HG03045 (cell line): ENCODE results near the gene RBSN.

ENCODE experiments used
- ATAC-seq: cut with Tn5 transposase; IDR thresholded peaks from one replicate; pipeline ENCODE4 v1.9.1; 2021; ENCODE audit warnings: mild to moderate bottlenecking, moderate library complexity; ENCODE audit not compliant: unreplicated experiment

RBSN gene

DNA sequence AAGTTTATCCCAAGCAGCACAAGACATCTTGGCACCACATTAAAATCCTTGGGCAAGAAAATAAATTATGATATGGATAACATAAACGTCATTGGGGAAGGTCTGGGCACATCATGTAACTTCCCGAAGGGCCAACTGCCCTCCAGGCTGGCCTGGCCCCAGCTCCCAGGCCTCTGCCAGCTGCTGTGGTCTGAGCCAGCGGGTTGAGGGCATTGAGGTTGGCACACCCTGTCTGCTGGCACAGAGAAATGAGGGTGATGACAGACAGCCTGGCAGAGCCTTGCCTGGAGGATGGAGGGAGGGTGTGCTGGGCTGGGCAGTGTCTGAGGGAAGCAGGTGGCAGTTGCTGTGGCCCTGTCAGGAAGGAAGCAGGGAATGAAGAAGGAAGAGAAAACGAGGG is 3.3 kb upstream of the RBSN start:
- ATAC-seq, result no peak

DNA sequence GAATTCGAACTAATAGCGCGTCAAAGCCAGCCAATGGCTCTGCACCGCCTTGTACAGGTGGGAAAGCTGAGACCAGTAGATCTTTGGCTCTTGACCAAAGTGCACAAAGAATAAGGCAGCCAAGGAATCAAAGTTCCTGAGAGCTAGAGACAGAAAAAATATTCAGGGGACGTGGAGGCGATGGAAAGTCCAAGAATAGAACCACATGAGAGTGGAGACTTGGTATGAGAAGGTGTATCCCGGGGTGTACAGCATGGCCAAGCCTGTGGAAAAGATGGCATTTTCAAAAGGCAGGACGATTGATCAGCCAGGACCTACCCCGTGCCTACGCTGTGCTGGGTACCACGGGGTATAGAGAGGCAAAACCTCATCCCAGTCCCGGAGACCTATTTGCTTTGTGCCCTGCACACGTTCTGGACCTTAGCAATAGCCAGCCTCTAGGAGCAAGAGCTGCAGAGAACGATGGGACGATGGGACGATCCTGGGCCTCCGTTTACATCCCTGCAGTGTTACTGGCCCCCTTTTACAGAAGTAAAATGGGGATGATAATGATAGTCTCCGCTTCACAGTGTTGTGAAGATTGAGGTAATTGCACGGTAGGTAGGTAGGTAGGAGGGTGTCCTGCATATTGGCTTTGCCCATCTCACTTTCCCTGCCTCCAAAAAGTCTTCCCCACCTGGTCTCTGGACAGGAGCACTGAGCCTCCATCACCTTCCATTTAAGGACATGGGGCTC is 583 bp upstream of the RBSN start:
- peak; percentile 15 for ATAC-seq

DNA sequence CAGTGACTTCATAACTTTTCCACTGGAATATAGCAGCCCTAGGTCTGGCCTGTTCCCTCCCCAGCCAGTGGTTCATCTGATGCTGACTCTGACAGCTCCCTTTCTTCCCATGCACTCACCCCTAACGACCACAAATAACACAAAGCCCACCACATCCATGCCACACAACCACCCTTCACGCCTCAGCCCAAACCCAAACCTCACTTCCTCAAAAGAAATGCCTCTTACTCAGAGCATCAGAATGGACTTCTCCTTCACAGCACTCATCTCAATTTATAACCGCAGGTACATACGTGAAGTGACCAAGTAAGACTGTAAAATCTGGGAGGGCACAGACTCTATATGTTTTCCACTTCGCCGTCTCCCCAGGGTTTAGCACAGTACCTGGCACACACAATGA is 1.1 kb downstream of the RBSN start:
- no peak for ATAC-seq

DNA sequence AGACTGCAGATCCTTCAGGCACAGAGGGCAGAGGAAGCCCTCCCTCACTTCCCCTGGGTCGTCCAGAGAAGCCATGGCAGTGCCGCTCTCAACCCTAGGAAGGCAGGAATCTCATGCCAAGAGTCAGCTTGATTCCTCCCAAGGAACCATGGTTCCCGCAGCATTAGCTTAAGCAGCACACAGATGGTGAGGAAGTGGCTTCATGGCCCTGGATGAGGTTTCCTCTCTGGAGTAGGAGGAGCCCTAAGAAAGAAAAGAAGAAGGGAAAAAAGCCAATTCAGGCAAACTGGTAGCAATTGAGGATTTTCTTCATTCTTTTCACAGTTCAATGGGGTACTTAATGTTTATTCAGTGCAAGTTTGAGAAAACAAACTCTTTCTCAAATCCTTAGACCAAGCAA is 2.9 kb downstream of the RBSN start:
- no peak for ATAC-seq

DNA sequence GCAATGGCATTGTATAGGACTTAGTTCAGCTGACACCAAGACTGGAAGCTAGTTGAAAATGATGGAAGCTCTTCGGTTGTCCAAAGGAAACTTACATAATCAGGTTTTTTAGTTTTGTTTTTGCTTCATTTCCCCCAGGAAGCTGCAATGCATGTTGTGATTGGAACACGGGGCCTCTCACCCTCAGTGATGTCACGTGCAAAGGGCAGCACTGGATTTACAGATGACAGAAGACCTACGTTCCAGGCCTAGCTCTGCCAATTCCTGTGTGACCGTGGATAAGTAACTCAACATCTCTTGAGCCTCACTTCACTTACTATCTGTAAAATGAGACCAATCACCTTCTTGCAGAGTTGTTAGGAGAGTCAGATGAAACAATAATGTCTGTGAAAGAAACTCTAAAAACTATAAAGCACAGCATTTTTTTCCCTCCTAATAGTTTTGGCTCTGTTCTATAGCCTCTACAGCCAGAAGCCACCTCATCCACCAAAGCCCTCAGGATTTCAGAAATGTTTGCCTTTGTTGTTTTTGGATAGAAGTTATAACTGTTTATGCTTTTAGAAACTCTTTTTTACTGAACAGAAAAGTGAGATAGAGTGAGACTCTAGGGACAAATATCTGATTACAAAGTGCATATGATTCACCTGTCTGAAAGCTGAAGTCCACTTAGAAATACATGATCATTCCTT is 4.6 kb downstream of the RBSN start:
- ATAC-seq, result no peak

DNA sequence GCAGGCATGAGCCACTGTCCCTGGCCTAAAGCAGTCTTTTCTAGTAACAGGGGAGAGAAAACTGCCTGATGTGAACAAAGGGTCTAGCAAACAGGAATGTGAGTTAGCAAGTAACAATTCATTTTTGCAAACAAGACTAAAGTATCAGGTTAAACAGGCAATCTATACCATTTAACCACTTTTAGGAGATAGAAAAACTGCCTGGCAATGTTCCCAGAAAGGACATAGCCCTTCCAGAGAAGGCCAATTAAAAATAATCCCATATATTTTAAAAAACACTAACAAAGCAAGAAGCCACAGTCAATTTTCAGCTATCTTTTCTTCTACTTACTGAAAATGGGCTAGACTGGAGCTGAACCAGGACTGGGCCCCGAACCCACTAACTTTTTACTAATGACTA is 6.3 kb downstream of the RBSN start:
- no peak for ATAC-seq

DNA sequence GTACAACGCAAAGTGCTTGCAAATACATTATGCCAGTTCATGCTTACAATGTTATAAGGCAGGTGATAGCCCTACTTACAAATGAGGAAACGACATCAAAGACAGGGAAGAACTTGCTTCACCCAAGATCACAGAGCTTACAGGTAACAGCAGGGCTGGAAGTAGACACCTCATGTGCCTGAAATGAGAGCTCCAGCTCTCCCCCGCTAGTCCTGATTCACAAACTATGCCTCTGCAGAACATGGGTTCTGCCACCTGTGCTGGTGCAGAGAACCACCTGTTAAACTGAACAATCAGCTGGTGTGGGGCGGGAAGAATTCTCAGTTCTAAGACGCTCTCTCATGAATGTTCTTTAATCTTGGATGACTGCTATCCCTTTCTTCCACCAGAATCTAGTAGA is 7.4 kb downstream of the RBSN start:
- no peak for ATAC-seq

DNA sequence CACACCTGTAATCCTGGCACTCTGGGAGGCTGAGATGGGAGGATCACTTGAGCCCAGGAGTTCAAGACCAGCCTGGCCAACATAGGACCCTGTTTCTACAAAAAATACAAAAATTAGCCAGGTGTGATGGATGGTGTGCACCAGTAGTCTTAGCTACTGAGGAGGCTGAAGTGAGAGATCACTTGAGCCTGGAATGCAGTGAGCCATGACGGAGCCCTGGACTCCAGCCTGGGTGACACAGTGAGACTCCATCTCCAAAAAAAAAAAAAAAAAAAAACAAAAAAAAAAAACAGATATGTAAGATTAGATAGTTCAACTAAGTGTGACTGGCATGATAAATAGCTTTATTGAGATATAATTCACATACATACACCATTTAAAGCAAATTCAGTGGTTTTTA is 9.7 kb downstream of the RBSN start:
- no peak for ATAC-seq

DNA sequence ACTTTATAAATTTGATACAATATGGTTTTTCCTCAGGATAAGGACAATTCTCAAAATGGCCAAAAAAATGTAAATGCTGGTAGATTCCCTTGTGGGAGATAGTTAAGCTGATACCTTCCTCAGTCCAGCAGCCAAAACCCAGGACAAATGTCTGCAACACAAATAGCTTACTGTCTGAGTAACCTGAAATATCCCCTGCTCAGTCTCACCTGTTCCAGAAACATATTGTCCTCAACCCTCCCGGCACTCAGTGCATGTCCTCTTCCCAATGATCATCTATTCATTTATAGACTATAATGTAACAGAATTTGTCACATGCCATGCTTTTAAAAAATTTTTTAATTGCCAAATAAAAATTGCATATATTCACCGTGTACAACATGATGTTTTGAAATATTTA is 12.2 kb downstream of the RBSN start:
- ATAC-seq, result no peak

DNA sequence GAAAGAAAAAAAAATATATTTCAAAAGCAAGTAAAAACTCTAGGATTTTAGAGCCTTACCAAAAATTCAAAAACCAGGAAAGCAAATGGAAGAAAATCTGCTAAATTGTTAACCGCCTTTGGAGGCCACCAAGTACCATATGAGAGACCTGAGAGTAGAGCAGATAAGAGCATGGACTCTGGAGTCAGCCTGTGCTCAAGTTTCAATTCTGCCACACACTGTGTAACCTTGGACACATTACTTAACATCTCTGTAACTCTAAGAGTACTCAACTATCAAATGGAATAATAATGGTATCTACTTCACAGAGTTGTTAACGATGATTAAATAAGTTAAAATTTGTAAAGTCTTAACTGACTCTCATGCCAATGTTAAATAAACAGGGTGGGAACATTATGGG is 12.7 kb downstream of the RBSN start:
- ATAC-seq, result no peak

DNA sequence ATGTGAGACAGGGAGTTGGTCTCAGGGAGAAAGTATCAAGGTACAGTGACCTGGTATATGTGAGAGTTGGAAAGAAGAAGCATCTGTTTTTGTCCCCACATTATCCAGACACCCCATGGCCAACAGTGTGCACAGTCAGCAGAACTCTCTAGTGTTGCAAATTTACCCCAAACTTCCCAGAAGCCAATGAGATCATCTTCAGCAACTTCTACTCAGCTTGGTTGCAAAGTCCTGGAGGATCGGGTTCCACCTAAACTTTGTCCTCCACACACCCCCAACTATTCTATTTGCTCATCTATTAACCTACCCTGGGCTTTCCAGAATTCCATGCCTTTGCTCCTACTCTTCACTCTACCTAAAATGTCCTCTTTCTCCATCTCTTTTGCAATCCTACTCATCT is 15.7 kb downstream of the RBSN start:
- no peak for ATAC-seq

DNA sequence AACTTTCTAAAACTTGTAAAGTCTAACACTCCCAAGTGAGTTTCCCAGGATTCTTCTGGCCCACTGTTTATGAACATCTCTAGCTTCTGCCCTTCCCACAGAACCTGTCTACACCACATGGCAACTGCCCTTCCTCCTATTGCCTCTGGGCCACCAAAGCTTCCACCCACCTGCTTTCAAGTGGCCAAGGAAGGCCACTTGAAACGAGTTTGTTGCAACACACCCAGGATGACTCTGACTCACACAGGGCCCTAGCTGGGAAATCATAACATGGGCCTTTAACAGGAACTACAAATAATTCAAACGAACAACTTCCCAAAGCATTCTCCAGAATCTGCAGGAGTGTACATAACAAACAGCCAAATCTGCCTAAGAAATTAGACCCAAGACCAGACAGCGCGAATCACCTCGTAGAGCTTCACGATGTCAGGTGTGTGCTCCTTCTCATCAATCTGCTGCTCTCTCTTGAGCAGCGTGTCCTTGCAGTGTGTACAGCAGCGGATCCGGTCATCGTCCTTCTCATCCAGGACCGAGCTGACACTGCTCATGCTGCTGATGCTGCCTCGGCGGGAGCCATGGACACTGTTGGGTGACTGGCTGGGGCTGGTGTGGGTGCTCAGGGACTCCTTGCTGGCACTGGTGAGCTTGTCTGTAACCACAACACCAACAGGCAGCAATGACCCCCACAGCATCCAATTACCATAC is 16.8 kb downstream of the RBSN start:
- no peak for ATAC-seq

DNA sequence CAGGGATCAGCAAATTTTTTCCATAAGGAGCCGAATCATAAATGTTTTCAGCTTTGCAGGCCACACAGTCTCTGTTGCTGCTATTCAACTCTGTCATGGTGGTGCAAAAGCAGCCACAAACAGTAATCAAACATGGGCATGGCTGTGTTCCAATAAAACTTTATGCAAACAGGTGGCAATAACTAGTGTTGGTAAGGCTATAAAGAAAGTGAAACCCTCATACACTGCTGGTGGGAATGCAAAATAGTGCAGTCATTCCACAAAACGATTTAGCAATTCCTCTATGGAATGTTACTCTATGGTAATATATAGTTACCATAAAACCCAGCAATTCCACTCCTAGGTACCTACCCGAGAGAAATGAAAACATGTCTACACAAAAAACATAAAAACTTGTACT is 19.9 kb downstream of the RBSN start:
- no peak for ATAC-seq

DNA sequence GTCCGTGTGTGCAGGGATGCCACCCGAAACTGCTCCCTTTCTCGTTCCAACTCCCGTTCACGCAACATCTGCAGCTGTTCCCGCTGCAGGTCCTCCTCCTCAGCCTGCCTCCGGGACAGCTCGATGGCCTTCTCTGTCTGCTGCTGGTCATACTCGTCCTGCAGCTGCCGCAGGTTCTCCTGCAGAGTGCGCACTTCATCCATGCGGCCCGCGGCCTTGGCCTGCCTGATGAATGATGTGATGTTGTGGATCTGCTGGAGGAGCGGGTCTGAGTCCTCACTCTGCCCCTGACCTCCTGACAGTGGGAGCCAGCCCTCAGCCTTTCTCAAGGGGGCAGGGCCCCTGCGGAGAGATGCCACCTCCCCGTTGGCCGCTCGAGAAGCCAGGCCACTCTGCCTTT is 24.4 kb downstream of the RBSN start:
- no peak for ATAC-seq

DNA sequence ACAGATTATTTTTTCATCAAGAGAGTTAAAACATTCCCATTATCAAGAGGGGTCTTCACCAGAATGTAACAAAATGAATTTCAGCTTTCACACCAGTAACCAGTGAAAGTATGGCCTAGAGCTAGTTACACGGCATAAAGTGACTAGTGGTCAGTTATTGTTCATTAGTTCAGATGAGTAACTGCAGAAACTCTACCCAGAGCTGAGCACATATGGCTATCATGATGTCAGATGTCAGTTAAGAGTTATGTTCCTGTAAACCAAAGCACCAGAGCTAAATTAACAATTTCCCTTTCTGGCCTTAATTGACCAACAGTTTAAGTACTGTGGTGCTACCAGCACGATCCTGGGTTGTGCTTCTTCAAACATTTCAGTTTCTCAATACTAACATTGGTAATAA is 27.2 kb downstream of the RBSN start:
- ATAC-seq, result no peak

DNA sequence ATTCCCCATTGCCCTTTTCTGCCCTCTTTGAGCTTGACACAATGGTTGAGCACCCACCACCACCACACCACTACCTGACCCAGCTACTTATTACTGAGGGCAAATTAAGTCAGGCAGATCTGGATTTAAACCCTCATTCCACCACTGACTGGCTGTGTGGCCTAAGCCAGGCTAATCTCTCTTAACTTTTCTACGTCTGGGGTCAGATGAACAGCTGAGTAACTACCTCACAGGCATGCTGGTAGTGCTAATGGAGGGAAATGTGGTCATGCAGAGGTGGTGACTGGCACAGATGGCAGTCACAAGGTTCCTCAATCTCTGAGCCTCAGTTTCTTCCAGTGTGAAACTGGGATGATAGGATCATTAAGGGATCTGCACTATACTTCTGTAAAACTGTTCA is 29.5 kb downstream of the RBSN start:
- no peak for ATAC-seq

DNA sequence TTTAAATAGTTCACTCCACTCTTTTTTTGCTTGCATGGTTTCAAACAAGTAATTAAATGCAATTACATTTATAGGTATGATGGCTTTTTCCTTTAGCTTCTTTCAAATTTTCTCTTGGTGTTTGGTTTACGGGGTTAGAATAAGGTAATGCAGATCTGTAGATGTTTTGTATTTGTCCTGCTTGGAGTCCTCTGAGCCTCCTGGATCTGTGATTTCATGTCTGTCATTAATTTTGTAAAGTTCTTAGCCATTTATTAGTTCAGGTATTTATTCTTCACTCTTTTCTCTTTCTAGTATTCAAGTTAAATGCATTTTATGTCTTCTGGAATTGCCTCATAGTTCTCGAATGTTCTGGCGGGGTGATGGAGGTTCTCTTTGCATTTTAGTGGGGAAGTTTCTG is 32.5 kb downstream of the RBSN start:
- no peak for ATAC-seq

DNA sequence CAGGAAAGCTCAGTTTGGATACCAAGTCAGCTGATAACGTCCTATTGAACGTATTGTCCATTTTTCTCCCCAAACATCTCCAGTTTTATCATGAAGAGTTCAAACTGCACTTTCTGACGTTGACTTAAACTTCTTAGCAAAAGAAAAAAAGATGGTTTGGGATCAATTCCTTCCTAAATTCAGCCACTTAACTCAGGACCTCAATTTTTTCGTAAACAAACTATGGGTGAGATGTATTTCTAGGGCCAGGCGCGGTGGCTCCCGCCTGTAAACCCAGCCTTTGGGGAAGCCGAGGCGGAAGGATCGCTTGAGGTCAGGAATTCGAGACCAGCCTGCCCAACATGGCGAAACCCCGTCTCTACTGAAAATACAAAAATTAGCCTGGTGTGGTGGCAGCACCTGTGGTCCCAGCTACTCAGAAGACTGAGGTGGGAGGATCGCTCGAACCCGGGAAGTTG is 33.4 kb downstream of the RBSN start:
- ATAC-seq, result no peak

DNA sequence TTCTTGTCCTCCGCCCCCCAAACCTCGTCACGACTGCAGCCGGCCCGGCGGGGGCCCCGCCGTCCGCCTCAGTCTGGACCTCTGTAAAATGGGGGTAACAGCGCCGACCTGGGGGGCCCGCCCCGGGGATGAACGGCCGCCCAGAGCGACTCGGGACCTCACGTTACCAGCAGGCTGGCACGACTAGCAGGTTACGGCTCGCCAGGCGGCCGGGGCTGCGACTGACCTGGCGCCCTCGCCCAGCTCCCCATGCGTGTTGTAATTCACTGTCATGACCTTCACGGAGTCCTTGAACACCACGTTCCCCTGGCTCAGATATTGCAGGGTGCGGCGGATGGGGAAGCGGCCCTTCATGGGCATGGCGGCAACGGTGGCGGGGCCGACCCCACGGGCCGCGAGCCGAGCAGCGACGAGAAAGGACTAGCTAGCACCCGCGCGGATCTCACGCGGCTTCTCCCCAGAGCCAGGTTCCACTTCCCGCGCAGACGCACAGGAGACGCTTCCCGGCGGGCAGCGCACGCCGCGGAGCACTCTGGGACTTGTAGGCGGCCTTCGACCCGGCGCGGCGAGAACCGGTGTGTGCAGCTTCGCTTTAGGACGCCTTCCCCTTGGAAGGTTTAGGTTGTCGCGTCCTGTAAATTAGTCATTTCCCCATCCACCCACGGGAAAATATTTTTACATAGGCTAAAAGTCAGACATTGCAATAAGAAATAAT is 34.0 kb downstream of the RBSN start, which contains the start of gene MRPS25:
Gene MRPS25, minus strand, starts transcription at position 481 of the 715 bp plus-strand sequence. Its CDS starts 121 bp downstream, at position 360.
- peak; percentile 92 for ATAC-seq

DNA sequence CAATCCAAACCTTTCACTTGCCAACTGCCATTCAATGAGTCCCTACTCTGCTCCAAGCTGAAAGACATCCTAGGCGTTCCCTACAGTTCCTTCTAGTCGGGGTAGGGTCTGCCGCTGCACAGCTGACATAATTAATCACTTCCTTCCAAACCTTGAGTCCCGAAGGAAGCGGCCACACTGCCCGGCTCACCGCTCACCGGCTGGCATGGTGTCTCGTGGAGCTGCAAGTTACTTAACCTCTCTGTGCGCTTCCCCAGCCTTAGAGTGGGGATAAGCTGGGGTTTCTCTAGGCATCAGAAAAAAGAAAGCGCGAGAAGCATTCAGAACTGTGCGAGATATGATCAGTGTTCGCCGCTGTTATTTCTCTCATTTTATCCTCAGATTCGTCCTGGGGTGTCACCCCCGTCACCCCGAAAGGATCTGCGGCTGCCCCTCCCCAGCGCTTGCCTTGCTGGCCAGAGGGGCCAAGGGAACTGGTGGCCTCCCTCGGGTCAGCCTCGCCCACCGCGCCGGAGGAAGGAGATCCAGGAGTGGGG is 34.6 kb downstream of the RBSN start:
- ATAC-seq, result peak; percentile 19

DNA sequence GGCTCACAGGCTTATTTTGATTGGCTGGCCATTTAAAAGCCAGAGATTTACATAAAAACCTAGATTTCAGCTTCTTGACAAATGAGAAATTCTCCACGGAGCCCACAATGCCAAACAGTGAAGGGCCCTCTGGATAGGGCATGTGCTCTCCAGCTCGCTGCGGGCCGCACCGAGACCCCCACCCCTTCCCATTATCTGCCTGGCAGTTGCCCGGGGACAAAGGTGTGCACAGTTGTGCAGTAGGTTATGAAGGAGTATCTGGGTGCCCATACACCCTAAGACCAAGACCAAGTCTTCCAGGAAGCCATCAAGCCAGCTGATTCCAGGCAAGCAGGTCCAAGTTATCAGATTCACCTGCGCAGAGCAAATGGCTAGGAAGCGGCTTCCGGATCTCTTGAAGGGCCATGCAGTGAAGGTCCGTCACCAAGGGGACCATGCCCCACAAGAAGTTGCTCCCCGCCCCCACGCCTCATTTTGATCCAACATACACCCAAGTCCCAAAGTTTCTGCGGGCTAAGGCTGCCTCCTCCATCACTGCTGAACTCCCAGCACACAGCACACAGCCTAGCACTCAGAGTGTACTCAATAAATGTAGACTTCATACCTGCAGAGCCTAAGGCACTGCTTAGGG is 35.2 kb downstream of the RBSN start:
- no peak for ATAC-seq
